Heart right ventricle (tissue), 16 donors: ENCODE measurements around the gene TJP1. TPM values are rescaled to one million over a fixed set of nuclear protein-coding genes. Genes with fewer than 3 reads are reported as not detected.

Experiments
- ATAC-seq, 8 donors: fragments of 200-7000 bp; cut with Tn5 transposase; one replicate each; pipeline ENCODE4 v1.9.1; 2020; ENCODE audit warnings: mild to moderate bottlenecking in 8 of 8, moderate library complexity in 8 of 8, moderate number of reproducible peaks in 1 of 8
- DNase-seq, 2 donors: peaks; one replicate each; pipeline ENCODE4 v3.0.0-alpha.2; 2020
- H3K27ac ChIP-seq, 10 donors: fragments of 200-600 bp; sonication (generic) in 2 of 10; one replicate each; pipeline versions ENCODE4 v1.5.0 to v1.8.0; 2020 to 2022; ENCODE audit warnings: mild to moderate bottlenecking in 3 of 10
- H3K27me3 ChIP-seq, 7 donors: fragments of 200-600 bp; one replicate each; pipeline ENCODE4 v1.8.0; 2021 to 2022; ENCODE audit warnings: mild to moderate bottlenecking in 2 of 7
- H3K36me3 ChIP-seq, 9 donors: fragments of 200-600 bp; sonication (generic) in 1 of 9; one replicate each; pipeline versions ENCODE4 v1.5.0 to v1.8.0; 2020 to 2022; ENCODE audit warnings: mild to moderate bottlenecking in 2 of 9
- H3K4me1 ChIP-seq, 9 donors: fragments of 200-600 bp; sonication (generic) in 1 of 9; one replicate each; pipeline versions ENCODE4 v1.5.0 to v1.8.0; 2020 to 2022; ENCODE audit warnings: mild to moderate bottlenecking in 4 of 9
- H3K4me3 ChIP-seq, 10 donors: fragments of 200-600 bp; sonication (generic) in 2 of 10; one replicate each; pipeline versions ENCODE4 v1.5.0 to v1.8.0; 2020 to 2022; ENCODE audit warnings: mild to moderate bottlenecking in 7 of 10, moderate library complexity in 2 of 10
- H3K9me3 ChIP-seq, 11 donors: fragments of 200-600 bp in 10 of 11; sonication (generic) in 2 of 11; one replicate each; pipeline versions ENCODE4 v1.5.0 to v1.8.0; 2013 to 2022; ENCODE audit warnings: mild to moderate bottlenecking in 2 of 11, control low read depth in 1 of 11, moderate library complexity in 1 of 11
- CTCF ChIP-seq, 9 donors: fragments of 200-600 bp; sonication (generic) in 2 of 9; IDR thresholded peaks; one replicate each; pipeline versions ENCODE4 v1.5.0 to v1.8.0; 2021 to 2022; ENCODE audit warnings: antibody characterized with exemption in 9 of 9, mild to moderate bottlenecking in 5 of 9, moderate library complexity in 1 of 9
- WGBS, 2 donors: extraction: QIAGEN DNeasy Blood & Tissue Kit; methylation state at CpG; one replicate each; pipeline ENCODE4 v1.1.7; 2013; ENCODE audit warnings: inconsistent platforms in 1 of 2; 5-methylcytosine and 5-hydroxymethylcytosine counted together
- intact Hi-C, 10 donors: fragments of 100-400 bp; cut with DNase I; formaldehyde crosslinking; loops; one replicate each; pipeline versions ENCODE4 v1.11.1 to v1.14.2; 2022
- polyA plus RNA-seq, 2 donors: library from polyadenylated mRNA; stranded (reverse); fragments of 200-250 nt; gene quantifications; one replicate each; pipeline ENCODE4 v1.2.3, GENCODE V29; 2013
- total RNA-seq, 10 donors: library from RNA; stranded (reverse); fragmentation: NEBNext Ultra II Directional in 3 of 10; extraction: Animal tissue kit (Norgen Biotek cat#: 25700) in 3 of 10; gene quantifications; one replicate each; pipeline versions ENCODE4 v1.2.1 to v1.2.4, GENCODE V29; 2021 to 2023
- donor health status: Arrhythmogenic right ventricular cardiomyopathy.
- donor health status: ischemic (EF 13 %, LVEDD 7.1; RV severe dilation, severe dysfunction).
- donor health status: healthy with polysubstance abuse.
- donor health status: DM: no; HTN: yes; CAD: no.
- donor health status: DM: no; HTN: no; CAD: no.
- donor health status: ischemic (EF 25% LVEDD 6.9; RV normal size, moderate dysfunction).
- donor health status: ischemic (EF 25% LVEDD 5.7; RV mildly dilated, moderate dysfunction).
- donor health status: healthy.
- donor health status: DM: yes; HTN: yes; CAD: no.
- donor health status: Ischemic cardiomyopathy.
- donor health status: ischemic (EF 35%, LVEDD 5.7; RV mildly dilated, moderate dysfunction).
- donor health status: nonischemic (EF 11% LVEDD 7.7; RV severe dilation, severe dysfunction).
- donor health status: DM: yes; HTN: yes; CAD: no.
- donor health status: PGD.
- donor health status: ischemic (EF 29% LVEDD 5.4; RV normal size, mild dysfunction).
- donor health status: nonischemic (EF 23%, LVEDD 6.1; RV moderate dilation, normal function).

TJP1 gene
- total and polyA plus RNA-seq, 12 donors = 22.8 to 166 (median 118) TPM

- intact Hi-C loops = loop anchor here in 1 of 10 donors (10.0 kb wide), 1 partner anchor 229 kb away; no protein-coding TSS in a partner anchor
- WGBS, 2 donors = 87% methylated on average over 7 of the region's 7 CpGs
- peak in 1 of 9 donors; percentile 18 for TF ChIP-seq CTCF (IDR thresholded peaks at IDR 0.05)
These were observed 126.6 kb downstream of the TJP1 start for GRCh38 chr15:29695489-29696167.

GRCh38 chr15:29693225-29693624 is 129.0 kb downstream of the TJP1 start:
- Histone ChIP-seq H3K36me3 (peaks cover 0 to 12% (median 0%) of the 10 kb centered on the region in 9 donors), H3K9me3 (peaks cover 0 to 17% (median 8%) of the 10 kb centered on the region in 11 donors), H3K4me1 (peaks cover 0 to 5% (median 0%) of the 10 kb centered on the region in 9 donors), H3K27me3 (no peaks in the 10 kb centered on the region), H3K4me3 (no peak overlapping the region), H3K27ac (no peak overlapping the region)
- WGBS, 2 donors = 94 to 96% methylated on average over 7 of the region's 7 CpGs
- no peak for TF ChIP-seq CTCF (IDR thresholded peaks at IDR 0.05)
- no peak for DNase-seq
- ATAC-seq = no peak
- intact Hi-C loops = loop anchor here in 1 of 10 donors (10.0 kb wide), 1 partner anchor 232 kb away; no protein-coding TSS in a partner anchor

More at GRCh38 chr15:29695489-29696167, 126.6 kb downstream of the TJP1 start:
- no peak overlapping the region for H3K4me3 ChIP-seq
- H3K36me3 ChIP-seq = peaks cover 0 to 36% (median 15%) of the 10 kb centered on the region in 9 donors
- no peaks in the 10 kb centered on the region for H3K27me3 ChIP-seq
- no peak overlapping the region for H3K27ac ChIP-seq
- peaks cover 0 to 17% (median 8%) of the 10 kb centered on the region in 11 donors for H3K9me3 ChIP-seq
- DNase-seq (no peak), ATAC-seq (peak in 1 of 8 donors; percentile 39)
- H3K4me1 ChIP-seq = peaks cover 0 to 5% (median 0%) of the 10 kb centered on the region in 9 donors

- peak in 2 of 8 donors; percentile 7 to 18 for ATAC-seq
- intact Hi-C loops = loop anchor here in 1 of 10 donors (10.0 kb wide), 1 partner anchor 232 kb away; no protein-coding TSS in a partner anchor
- H3K4me3 ChIP-seq = no peak overlapping the region
- no peaks in the 10 kb centered on the region for H3K27me3 ChIP-seq
- DNase-seq = no peak
- H3K4me1 ChIP-seq = peaks cover 0 to 5% (median 0%) of the 10 kb centered on the region in 9 donors
- peaks cover 0 to 5% (median 0%) of the 10 kb centered on the region in 9 donors for H3K36me3 ChIP-seq
- TF ChIP-seq CTCF (IDR thresholded peaks at IDR 0.05) = peak in 3 of 9 donors; percentile 8 to 32 (median 13)
- H3K9me3 ChIP-seq = peaks cover 0 to 17% (median 8%) of the 10 kb centered on the region in 11 donors
- 45 to 46% methylated on average over 2 of the region's 2 CpGs for WGBS, 2 donors
- no peak overlapping the region for H3K27ac ChIP-seq
These were observed 129.7 kb downstream of the TJP1 start for GRCh38 chr15:29692527-29692926.

GRCh38 chr15:29690765-29691475 is 131.3 kb downstream of the TJP1 start:
- no peak overlapping the region for H3K27ac ChIP-seq
- peaks cover 0 to 17% (median 8%) of the 10 kb centered on the region in 11 donors for H3K9me3 ChIP-seq
- DNase-seq (no peak), ATAC-seq (no peak)
- H3K4me3 ChIP-seq = no peak overlapping the region
- H3K36me3 ChIP-seq = no peaks in the 10 kb centered on the region
- H3K27me3 ChIP-seq = no peaks in the 10 kb centered on the region
- H3K4me1 ChIP-seq = peaks cover 0 to 5% (median 0%) of the 10 kb centered on the region in 9 donors
- TF ChIP-seq CTCF (IDR thresholded peaks at IDR 0.05) = no peak
- 75 to 78% methylated on average over 7 of the region's 7 CpGs for WGBS, 2 donors
- intact Hi-C loops = loop anchor here in 1 of 10 donors (10.0 kb wide), 1 partner anchor 234 kb away; no protein-coding TSS in a partner anchor
